TTC549 (cell line): Measurements from ENCODE around the gene TRIM3.
A peak's percentile ranks its signal among the peaks of the same experiment; 100 is the strongest.
"Not testable (repeated sequence)": the region's sequence is repeated elsewhere in the genome, so short reads cannot be mapped to it uniquely, and the experiment has no call there.

Experiments used
- FAIRE-seq: peaks from 2 replicates; lab custom pipeline; 2012; peaks lifted over from hg19 to GRCh38; lab: Jason Lieb, UNC

Gene TRIM3

DNA sequence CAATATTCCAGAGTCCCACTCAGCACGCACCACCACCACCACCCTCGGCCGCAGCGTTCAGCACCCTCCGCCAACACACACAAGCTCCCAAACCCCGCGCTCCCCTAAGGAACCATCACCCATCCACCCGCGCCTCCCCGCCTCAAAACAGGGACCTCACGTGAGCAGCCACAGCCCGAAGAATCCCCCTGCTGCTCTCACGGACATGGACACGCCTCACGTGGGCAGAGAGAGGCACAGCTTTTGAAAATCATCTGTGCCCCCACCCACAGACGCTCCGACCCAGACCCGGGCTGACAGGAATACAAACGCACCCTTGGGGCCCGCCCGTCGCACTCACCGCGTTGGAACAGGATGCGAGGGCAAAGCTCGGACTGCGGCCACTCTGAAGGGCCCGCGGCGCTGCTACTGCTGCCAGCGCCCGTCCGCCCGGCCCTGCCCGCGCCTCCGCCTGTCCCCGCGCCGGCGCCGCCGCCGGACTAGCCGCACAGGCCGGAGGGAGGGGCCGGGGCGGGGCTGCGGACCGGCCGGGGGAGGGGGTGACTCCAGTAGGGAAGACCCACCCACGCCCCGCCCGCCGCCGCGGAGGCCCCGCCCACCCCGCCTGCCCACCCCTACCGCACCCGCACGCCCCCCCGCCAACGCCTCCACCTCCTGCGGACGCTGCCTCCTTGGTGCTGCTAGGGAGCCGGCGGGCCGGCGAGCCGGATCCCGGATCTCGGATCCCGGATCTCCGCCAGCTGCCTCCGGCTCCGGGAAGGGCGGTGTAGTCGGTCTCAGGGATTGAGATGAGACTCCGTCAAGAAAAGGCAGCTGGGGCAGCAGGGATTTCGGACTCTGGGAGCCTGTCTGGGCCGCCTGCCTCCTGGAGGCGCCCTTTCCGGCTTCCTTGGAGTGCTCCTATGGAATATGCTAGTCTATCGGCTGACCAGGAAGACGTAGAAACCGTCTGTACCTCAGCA is at the start of gene TRIM3:
Gene TRIM3, minus strand, starts transcription at position 491 of the 962 bp plus-strand sequence. CDS start 8,246 bp downstream, outside the sequence.
- no peak for FAIRE-seq

DNA sequence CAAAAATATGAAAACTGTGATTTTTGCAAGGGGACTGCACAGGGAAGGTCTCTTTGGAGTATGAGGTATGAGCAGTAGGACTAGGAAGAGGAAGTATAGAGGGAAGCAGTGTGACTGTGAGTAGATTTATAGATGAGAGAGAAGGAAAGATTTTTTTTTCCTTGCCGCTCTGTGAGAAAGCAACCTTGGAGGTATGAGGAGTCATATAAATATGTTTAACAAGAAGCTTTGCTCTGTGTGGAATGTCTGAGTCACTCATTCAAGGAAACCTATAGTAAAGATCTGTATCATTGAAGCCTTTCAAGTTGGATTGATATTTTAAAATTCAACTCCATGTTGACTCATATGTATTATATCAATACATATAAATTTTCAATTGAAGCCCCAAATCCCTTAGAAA is 49.5 kb upstream of the TRIM3 start:
- no peak for FAIRE-seq

DNA sequence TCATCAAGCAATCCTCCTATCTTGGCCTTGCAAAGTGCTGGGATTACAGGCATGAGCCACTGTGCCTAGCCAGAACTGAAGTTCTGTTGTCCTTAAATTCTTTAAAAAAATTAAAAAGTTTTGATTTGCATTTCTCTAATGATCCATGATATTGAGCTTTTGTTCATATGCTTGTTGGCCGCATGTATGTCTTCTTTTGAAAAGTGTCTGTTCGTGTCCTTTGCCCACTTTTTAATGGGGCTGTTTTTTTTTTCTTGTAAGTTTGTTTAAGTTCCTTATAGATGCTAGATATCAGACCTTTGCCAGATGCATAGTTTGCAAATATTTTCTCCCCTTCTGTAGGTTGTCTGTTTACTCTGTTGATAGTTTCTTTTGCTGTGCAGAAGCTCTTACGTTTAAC is 48.2 kb upstream of the TRIM3 start:
- not testable (repeated sequence) for FAIRE-seq

GRCh38 chr11:6520265-6520664 is 46.5 kb upstream of the TRIM3 start:
- no peak for FAIRE-seq

- FAIRE-seq = no peak
Measured at GRCh38 chr11:6516865-6517264, 43.1 kb upstream of the TRIM3 start.

- peak; percentile 61 for FAIRE-seq
Measured at GRCh38 chr11:6505577-6506240, 32.0 kb upstream of the TRIM3 start.

- FAIRE-seq = no peak
Measured at GRCh38 chr11:6504166-6504565, 30.4 kb upstream of the TRIM3 start.

DNA sequence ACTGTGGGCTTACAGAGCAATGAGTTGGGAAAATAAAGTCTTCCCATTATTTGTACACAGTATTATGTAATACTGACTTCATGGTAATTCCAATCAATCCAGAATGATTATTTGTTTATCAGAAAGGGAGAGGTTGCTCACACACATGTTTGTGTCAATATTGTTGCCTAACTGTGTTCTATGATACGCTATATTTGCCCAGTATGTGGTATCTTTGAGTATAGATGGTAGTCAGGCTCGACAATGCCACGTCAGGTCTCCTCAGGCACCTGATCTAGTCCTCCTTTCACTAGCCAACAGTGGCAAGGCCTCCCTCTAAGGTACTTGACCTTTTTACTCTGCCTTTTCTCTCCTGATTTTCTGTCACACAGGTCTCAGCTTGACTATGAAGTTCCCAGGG is 28.6 kb upstream of the TRIM3 start:
- no peak for FAIRE-seq

GRCh38 chr11:6498544-6498943 is 24.8 kb upstream of the TRIM3 start:
- FAIRE-seq = no peak

DNA sequence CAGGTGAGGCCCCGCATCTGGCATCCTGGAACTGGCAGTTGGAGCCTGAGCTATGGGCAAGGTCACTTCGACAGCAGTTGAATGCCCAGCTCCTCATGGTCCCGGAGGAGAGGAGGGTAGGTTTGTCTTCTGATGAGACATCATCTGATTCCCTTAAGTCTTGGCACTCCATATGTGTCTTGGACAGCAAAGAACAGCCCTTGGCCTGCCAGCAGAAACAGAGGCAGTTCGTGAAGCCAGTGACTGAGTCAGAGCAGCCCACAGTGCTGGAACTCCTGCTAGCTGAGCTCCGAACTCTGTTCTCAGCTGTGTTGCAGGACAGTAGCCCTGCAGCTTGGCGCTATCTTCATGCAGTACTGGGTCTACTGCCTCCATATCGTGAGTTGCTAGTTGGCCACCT is 24.4 kb upstream of the TRIM3 start:
- no peak for FAIRE-seq

- no peak for FAIRE-seq
Measured at GRCh38 chr11:6497069-6497839, 23.5 kb upstream of the TRIM3 start, which contains the start of gene DNHD1. Gene DNHD1, plus strand, starts transcription at chr11:6497280. Its CDS starts 936 bp downstream, at chr11:6498216.

DNA sequence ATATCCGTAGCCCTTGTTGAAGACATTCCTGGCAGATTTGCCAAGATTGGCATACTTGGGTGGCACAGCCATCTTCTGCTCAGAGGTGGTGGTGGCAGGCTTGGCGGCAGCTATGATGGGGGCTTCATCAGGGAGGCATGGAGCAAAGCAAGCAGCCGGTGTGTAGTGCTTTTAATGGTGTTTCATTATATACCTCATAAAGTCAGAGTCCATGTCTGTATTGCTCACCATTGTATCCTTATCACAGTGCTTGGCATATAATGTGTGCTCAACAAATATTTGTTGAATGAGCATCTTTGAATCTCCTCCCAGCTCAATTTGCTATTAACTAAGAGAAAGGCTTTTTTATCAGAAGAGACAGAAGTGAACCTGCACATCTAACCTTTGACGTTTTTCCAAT is 15.6 kb upstream of the TRIM3 start:
- no peak for FAIRE-seq

- no peak for FAIRE-seq
Measured at GRCh38 chr11:6488821-6489220, 15.1 kb upstream of the TRIM3 start.

- no peak for FAIRE-seq
Measured at GRCh38 chr11:6488342-6488741, 14.6 kb upstream of the TRIM3 start.

- FAIRE-seq = no peak
Measured at GRCh38 chr11:6486938-6487337, 13.2 kb upstream of the TRIM3 start.

GRCh38 chr11:6486256-6486655 is 12.5 kb upstream of the TRIM3 start:
- FAIRE-seq = no peak

GRCh38 chr11:6485661-6486060 is 11.9 kb upstream of the TRIM3 start:
- no peak for FAIRE-seq

GRCh38 chr11:6483015-6483414 is 9.3 kb upstream of the TRIM3 start:
- no peak for FAIRE-seq

GRCh38 chr11:6482441-6482840 is 8.7 kb upstream of the TRIM3 start:
- no peak for FAIRE-seq

GRCh38 chr11:6481924-6482275 is 8.2 kb upstream of the TRIM3 start:
- FAIRE-seq = no peak

DNA sequence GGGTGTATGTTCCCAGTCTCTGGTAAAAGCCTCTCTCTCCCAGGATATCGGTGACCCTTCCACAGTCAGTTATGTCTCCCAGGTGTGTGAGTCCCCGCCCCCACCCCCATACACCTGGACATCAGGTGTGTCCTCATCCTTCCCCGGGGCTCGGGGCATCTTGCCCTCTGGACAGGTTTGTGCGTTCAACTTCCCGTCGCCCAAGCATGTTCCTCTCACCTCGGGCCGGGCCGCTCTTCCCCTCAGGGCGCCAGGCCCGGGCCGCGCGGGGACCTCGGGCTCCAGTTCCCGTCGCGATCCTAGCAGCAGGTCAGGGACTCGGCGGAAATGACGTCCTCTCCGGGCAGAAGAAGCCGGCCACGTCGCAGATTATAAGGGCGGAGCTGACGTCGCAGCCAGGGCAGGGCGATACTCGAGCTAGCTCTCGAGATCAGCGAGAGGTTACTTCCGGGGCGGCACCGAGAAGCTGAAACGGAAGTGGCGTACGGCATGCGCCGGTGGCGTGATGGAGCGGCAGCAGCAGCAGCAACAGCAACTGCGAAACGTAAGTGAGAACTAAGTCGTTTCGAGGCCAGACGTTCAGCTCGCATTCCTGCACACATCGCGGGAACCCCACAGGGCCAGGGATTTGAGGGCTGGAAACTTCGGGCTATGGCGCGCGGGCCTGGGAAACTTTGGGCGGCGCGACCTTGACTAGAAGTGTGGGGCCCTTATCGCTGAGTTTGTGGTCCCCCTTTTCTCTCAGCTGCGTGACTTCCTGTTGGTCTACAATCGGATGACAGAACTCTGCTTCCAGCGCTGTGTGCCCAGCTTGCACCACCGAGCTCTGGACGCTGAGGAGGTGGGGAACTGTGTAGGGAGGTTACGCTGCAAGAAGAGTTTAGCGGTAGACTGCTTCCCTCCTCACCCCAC is 7.5 kb upstream of the TRIM3 start, which contains the start of the genes ARFIP2 and TIMM10B:
Gene ARFIP2, minus strand, starts transcription at position 320 of the 912 bp plus-strand sequence. CDS start 910 bp downstream, outside the sequence.
Gene TIMM10B, plus strand, starts transcription at position 490 of the 912 bp plus-strand sequence. Its CDS starts 16 bp downstream, at position 506.
- FAIRE-seq = peak; percentile 72
